ENCODE measurements around the gene SETD1A.

The SETD1A gene

GRCh38 chr16:31031276-31031675 lies 73.7 kb downstream of the SETD1A start:
- no peak for DNase-seq (ENCODE audit: low read depth)
- no peak overlapping the region for H3K4me3 ChIP-seq (ENCODE audit: low read depth, low read length)

GRCh38 chr16:31032736-31033708 lies 75.5 kb downstream of the SETD1A start, which contains the start of gene STX4:
STX4 (plus strand) TSS chr16:31033558; CDS start chr16:31033806, 248 bp downstream.
- peak within 1 kb of the TSS; percentile 87 for H3K4me3 ChIP-seq (ENCODE audit: low read depth, low read length)
- no peak for TF ChIP-seq POLR2A (IDR thresholded peaks at IDR 0.05; ENCODE audit: extremely low read depth, insufficient read length)
- TF ChIP-seq MAX (IDR thresholded peaks at IDR 0.05; ENCODE audit: low read depth, low read length) = peak; percentile 90
- peak; percentile 23; the same call in 1 of the 2 replicates for TF ChIP-seq MYC (IDR thresholded peaks at IDR 0.05; ENCODE audit: low read depth, low read length)
- TF ChIP-seq CTCF (IDR thresholded peaks at IDR 0.05; ENCODE audit: low read depth, low read length) = no peak
- peak; percentile 95 for DNase-seq (ENCODE audit: low read depth)

More at GRCh38 chr16:31031276-31031675, 73.7 kb downstream of the SETD1A start:
- TF ChIP-seq CTCF (IDR thresholded peaks at IDR 0.05; ENCODE audit: low read depth, low read length) = no peak
- TF ChIP-seq POLR2A (IDR thresholded peaks at IDR 0.05; ENCODE audit: extremely low read depth, insufficient read length) = no peak
- TF ChIP-seq MAX (IDR thresholded peaks at IDR 0.05; ENCODE audit: low read depth, low read length) = no peak
- no peak for TF ChIP-seq MYC (IDR thresholded peaks at IDR 0.05; ENCODE audit: low read depth, low read length)

GRCh38 chr16:31033709-31034492 lies 76.3 kb downstream of the SETD1A start:
- peak overlapping the region; percentile 87 for H3K4me3 ChIP-seq (ENCODE audit: low read depth, low read length)
- DNase-seq (ENCODE audit: low read depth) = peak; percentile 78
- peak; percentile 20 for TF ChIP-seq POLR2A (IDR thresholded peaks at IDR 0.05; ENCODE audit: extremely low read depth, insufficient read length)
- TF ChIP-seq MYC (IDR thresholded peaks at IDR 0.05; ENCODE audit: low read depth, low read length) = peak; percentile 46; the same call in 1 of the 2 replicates
- TF ChIP-seq CTCF (IDR thresholded peaks at IDR 0.05; ENCODE audit: low read depth, low read length) = no peak
- 0 out of 2 replicates have a peak, but pooled peaks have one; percentile 50 for TF ChIP-seq MAX (IDR thresholded peaks at IDR 0.05; ENCODE audit: low read depth, low read length)

Data from NB4 (cell line).